Measurements from ENCODE around the gene PHF11. TPM values are rescaled to one million over a fixed set of nuclear protein-coding genes. Genes with fewer than 3 reads are reported as not detected.

Gene PHF11
- total RNA-seq, 2 donors from 2014 or later = 16.8 to 21.0 TPM

- H3K36me3 ChIP-seq (ENCODE audit: control insufficient read depth, insufficient read depth, low read length) = peaks cover 61% of the 10 kb centered on the region
- H3K27me3 ChIP-seq (ENCODE audit: control insufficient read depth, insufficient read depth, low read length, poor library complexity, severe bottlenecking) = no peaks in the 10 kb centered on the region
- H3K36me3 Mint-ChIP-seq (ENCODE audit: low read depth) = peaks cover 73% of the 10 kb centered on the region
- H3K9ac ChIP-seq (ENCODE audit: extremely low read depth, low read length, poor library complexity, severe bottlenecking) = no peak overlapping the region
- H3K4me3 Mint-ChIP-seq = no peak overlapping the region
- H3K27ac Mint-ChIP-seq = no peak overlapping the region
- H3K4me3 ChIP-seq (ENCODE audit: low read length) = no peak overlapping the region
- H3K27ac ChIP-seq (ENCODE audit: low read depth, low read length) = no peak overlapping the region
- no peaks in the 10 kb centered on the region for H3K4me1 ChIP-seq (ENCODE audit: control insufficient read depth, insufficient read depth, low read length)
- DNase-seq = no peak
- H3K27me3 Mint-ChIP-seq (ENCODE audit: insufficient read depth) = no peaks in the 10 kb centered on the region
- H3K9me3 ChIP-seq (ENCODE audit: control insufficient read depth, low read length) = peaks cover 53% of the 10 kb centered on the region
- WGBS, 2 experiments (ENCODE audit: insufficient coverage in 1 of 2, insufficient read length in 1 of 2) = 95% methylated on average over 4 of the region's 4 CpGs; no CpG with 5 or more reads in 1 of the 2 experiments
- H3K4me1 Mint-ChIP-seq = no peaks in the 10 kb centered on the region
- no peak for TF ChIP-seq CTCF (conservative IDR thresholded peaks at IDR 0.05)
- peaks cover 48% of the 10 kb centered on the region for H3K9me3 Mint-ChIP-seq
Observed at GRCh38 chr13:49464621-49465325, 31.0 kb upstream of the PHF11 start.

- Mint-ChIP-seq H3K27ac (no peak overlapping the region), H3K36me3 (ENCODE audit: low read depth) (peaks cover 62% of the 10 kb centered on the region)
- H3K27ac ChIP-seq (ENCODE audit: low read depth, low read length) = no peak overlapping the region
Observed at GRCh38 chr13:49466292-49466838, 29.4 kb upstream of the PHF11 start.

GRCh38 chr13:49472186-49472585 lies 23.6 kb upstream of the PHF11 start:
- peaks cover 40% of the 10 kb centered on the region for H3K36me3 ChIP-seq (ENCODE audit: control insufficient read depth, insufficient read depth, low read length)
- Mint-ChIP-seq H3K36me3 (ENCODE audit: low read depth) (peaks cover 44% of the 10 kb centered on the region), H3K27ac (no peak overlapping the region), H3K4me1 (no peaks in the 10 kb centered on the region), H3K9me3 (no peaks in the 10 kb centered on the region), H3K27me3 (ENCODE audit: insufficient read depth) (no peaks in the 10 kb centered on the region), H3K4me3 (no peak overlapping the region)
- DNase-seq = no peak
- H3K9me3 ChIP-seq (ENCODE audit: control insufficient read depth, low read length) = no peaks in the 10 kb centered on the region
- 67% methylated on average over 1 of the region's 1 CpG; no CpG with 5 or more reads in 1 of the 2 experiments for WGBS, 2 experiments (ENCODE audit: insufficient coverage in 1 of 2, insufficient read length in 1 of 2)
- H3K27ac ChIP-seq (ENCODE audit: low read depth, low read length) = no peak overlapping the region
- no peak overlapping the region for H3K9ac ChIP-seq (ENCODE audit: extremely low read depth, low read length, poor library complexity, severe bottlenecking)
- no peaks in the 10 kb centered on the region for H3K4me1 ChIP-seq (ENCODE audit: control insufficient read depth, insufficient read depth, low read length)
- no peak for TF ChIP-seq CTCF (conservative IDR thresholded peaks at IDR 0.05)
- H3K4me3 ChIP-seq (ENCODE audit: low read length) = no peak overlapping the region
- H3K27me3 ChIP-seq (ENCODE audit: control insufficient read depth, insufficient read depth, low read length, poor library complexity, severe bottlenecking) = no peaks in the 10 kb centered on the region

More at GRCh38 chr13:49466292-49466838, 29.4 kb upstream of the PHF11 start:
- H3K9ac ChIP-seq (ENCODE audit: extremely low read depth, low read length, poor library complexity, severe bottlenecking) = no peak overlapping the region
- no peaks in the 10 kb centered on the region for H3K27me3 ChIP-seq (ENCODE audit: control insufficient read depth, insufficient read depth, low read length, poor library complexity, severe bottlenecking)
- WGBS, 2 experiments (ENCODE audit: insufficient coverage in 1 of 2, insufficient read length in 1 of 2) = 73 to 92% methylated on average over 2 to 5 of the region's 5 CpGs
- Mint-ChIP-seq H3K9me3 (peaks cover 38% of the 10 kb centered on the region), H3K4me3 (no peak overlapping the region), H3K4me1 (no peaks in the 10 kb centered on the region), H3K27me3 (ENCODE audit: insufficient read depth) (no peaks in the 10 kb centered on the region)
- H3K9me3 ChIP-seq (ENCODE audit: control insufficient read depth, low read length) = peaks cover 38% of the 10 kb centered on the region
- no peak overlapping the region for H3K4me3 ChIP-seq (ENCODE audit: low read length)
- H3K36me3 ChIP-seq (ENCODE audit: control insufficient read depth, insufficient read depth, low read length) = peaks cover 51% of the 10 kb centered on the region
- H3K4me1 ChIP-seq (ENCODE audit: control insufficient read depth, insufficient read depth, low read length) = no peaks in the 10 kb centered on the region
- DNase-seq = no peak
- no peak for TF ChIP-seq CTCF (conservative IDR thresholded peaks at IDR 0.05)
